Fibroblast of lung (primary cell): Measurements from ENCODE around the gene ERF. TPM values are rescaled to one million over a fixed set of nuclear protein-coding genes. Genes with fewer than 3 reads are reported as not detected.

Experiments
- DNase-seq, 2 donors: peaks; one replicate each; pipeline versions ENCODE4 v3.0.0 to v3.0.0-alpha.2; 2010; ENCODE audit warnings: low read depth in 2 of 2
- H2AFZ ChIP-seq: 2 replicates; pipeline ENCODE4 v1.5.1; 2012; ENCODE audit warnings: low read length, control low read depth, inconsistent platforms
- H3K27ac ChIP-seq: 2 replicates; pipeline ENCODE4 v1.5.1; 2011; ENCODE audit warnings: low read length, control low read depth; ENCODE audit not compliant: insufficient read depth
- H3K27me3 ChIP-seq: 2 replicates; pipeline ENCODE4 v1.5.1; 2011; ENCODE audit warnings: mild to moderate bottlenecking, low read length; ENCODE audit not compliant: control insufficient read depth, insufficient read depth
- H3K36me3 ChIP-seq: 2 replicates; pipeline ENCODE4 v1.5.1; 2011; ENCODE audit warnings: low read length; ENCODE audit not compliant: control insufficient read depth, insufficient read depth
- H3K4me1 ChIP-seq: 2 replicates; pipeline ENCODE4 v1.5.1; 2011; ENCODE audit warnings: low read length; ENCODE audit not compliant: control insufficient read depth, insufficient read depth; ENCODE audit errors: extremely low read depth
- H3K4me2 ChIP-seq: 2 replicates; pipeline ENCODE4 v1.5.1; 2011; ENCODE audit warnings: low read length, control low read depth; ENCODE audit not compliant: insufficient read depth; ENCODE audit errors: extremely low read depth
- H3K4me3 ChIP-seq, 4 experiments: fragments of 200-600 bp in 1 of 4; sonication (generic) in 1 of 4; replicated peaks in 1 of 4; 2 replicates each; pipeline ENCODE4 v1.5.1; 2011 to 2016; ENCODE audit warnings: low read length in 4 of 4, low read depth in 3 of 4, mild to moderate bottlenecking in 3 of 4, control low read depth in 2 of 4, inconsistent platforms in 1 of 4, mixed read lengths in 1 of 4; ENCODE audit not compliant: insufficient read depth in 1 of 4; ENCODE audit errors: control extremely low read depth in 1 of 4
- H3K79me2 ChIP-seq: 2 replicates; pipeline ENCODE4 v1.5.1; 2012; ENCODE audit warnings: mild to moderate bottlenecking, low read length, inconsistent platforms; ENCODE audit not compliant: control insufficient read depth, insufficient read depth
- H3K9ac ChIP-seq: 2 replicates; pipeline ENCODE4 v1.5.1; 2011; ENCODE audit warnings: mild to moderate bottlenecking, low read length, control low read depth; ENCODE audit not compliant: insufficient read depth
- H3K9me3 ChIP-seq: 2 replicates; pipeline ENCODE4 v1.5.1; 2012; ENCODE audit warnings: low read depth, low read length; ENCODE audit not compliant: control insufficient read depth, insufficient read depth
- H4K20me1 ChIP-seq: 2 replicates; pipeline ENCODE4 v1.5.1; 2011; ENCODE audit warnings: low read length; ENCODE audit not compliant: control insufficient read depth, insufficient read depth; ENCODE audit errors: extremely low read depth
- CTCF ChIP-seq, 2 donors: IDR thresholded peaks in 1 of 2; conservative IDR thresholded peaks in 1 of 2; 1 replicate in 1 of 2; 2 replicates in 1 of 2; pipeline ENCODE4 v1.5.1; 2011 to 2012; ENCODE audit warnings: low read length in 2 of 2, control low read depth in 1 of 2, inconsistent platforms in 1 of 2, low read depth in 1 of 2, mild to moderate bottlenecking in 1 of 2
- EZH2 ChIP-seq: IDR thresholded peaks from 2 replicates; pipeline ENCODE4 v1.5.1; 2012; ENCODE audit warnings: low read length, control low read depth, mild to moderate bottlenecking; ENCODE audit errors: missing control alignments
- polyA plus RNA-seq, 2 donors: library from polyadenylated mRNA; depleted of rRNA in 1 of 2; stranded (reverse) in 1 of 2; unstranded in 1 of 2; fragments of >200 nt; gene quantifications; 2 replicates each; pipeline ENCODE4 v1.2.1, GENCODE V29; 2011 to 2012; ENCODE audit warnings: missing spikeins in 1 of 2
- total RNA-seq: library from RNA; depleted of rRNA; stranded (reverse); fragments of >200 nt; gene quantifications from 2 replicates; pipeline ENCODE4 v1.2.1, GENCODE V29; 2014

Gene ERF
- total and polyA plus RNA-seq, 2 donors (not counting 1 experiment from before 2014, with no cell fraction given) = 13.2 to 36.3 TPM

GRCh38 chr19:42270346-42271044, 15.6 kb upstream of the ERF start:
- TF ChIP-seq CTCF (conservative IDR thresholded peaks at IDR 0.05 in 1 of 2, IDR thresholded peaks at IDR 0.05 in 1 of 2; ENCODE audit: low read depth in 1 of 2, low read length in 2 of 2) (no peak), EZH2 (no peak)
- Histone ChIP-seq H3K9ac (peak overlapping the region; percentile 68), H2AFZ (no peak overlapping the region)

GRCh38 chr19:42269478-42270345, 14.8 kb upstream of the ERF start:
- peak overlapping the region; percentile 82 to 85 (median 84) for H3K4me3 ChIP-seq
- H3K4me2 ChIP-seq = peak overlapping the region; percentile 96

More at GRCh38 chr19:42270346-42271044, 15.6 kb upstream of the ERF start:
- peak overlapping the region; percentile 96 for H3K4me2 ChIP-seq
- peaks cover 26% of the 10 kb centered on the region for H3K36me3 ChIP-seq
- H3K79me2 ChIP-seq = peaks cover 46% of the 10 kb centered on the region
- H3K4me3 ChIP-seq = peak overlapping the region; percentile 82 to 85 (median 84)
- H3K4me1 ChIP-seq = peaks cover 13% of the 10 kb centered on the region
- DNase-seq = peak; percentile 61 to 68
- peak overlapping the region; percentile 97 for H3K27ac ChIP-seq
- H3K9me3 ChIP-seq = no peaks in the 10 kb centered on the region
- H4K20me1 ChIP-seq = no peaks in the 10 kb centered on the region
- no peaks in the 10 kb centered on the region for H3K27me3 ChIP-seq

More at GRCh38 chr19:42269478-42270345, 14.8 kb upstream of the ERF start:
- Histone ChIP-seq H3K79me2 (peaks cover 41% of the 10 kb centered on the region), H3K9me3 (no peaks in the 10 kb centered on the region), H3K27me3 (no peaks in the 10 kb centered on the region), H3K4me1 (peaks cover 13% of the 10 kb centered on the region), H3K36me3 (peaks cover 23% of the 10 kb centered on the region), H4K20me1 (no peaks in the 10 kb centered on the region), H3K9ac (peak overlapping the region; percentile 68), H3K27ac (peak overlapping the region; percentile 97), H2AFZ (no peak overlapping the region)
- no peak for TF ChIP-seq EZH2
- no peak for TF ChIP-seq CTCF (conservative IDR thresholded peaks at IDR 0.05 in 1 of 2, IDR thresholded peaks at IDR 0.05 in 1 of 2; ENCODE audit: low read depth in 1 of 2, low read length in 2 of 2)
- DNase-seq = no peak
